Epithelial cell of esophagus (primary cell): ENCODE measurements around the gene HIPK2.

Experiments
- DNase-seq: peaks from one replicate; pipeline ENCODE4 v3.0.0; 2010; ENCODE audit warnings: low read depth
- H3K4me3 ChIP-seq: 2 replicates; pipeline ENCODE4 v1.5.1; 2011; ENCODE audit warnings: mild to moderate bottlenecking, low read length, control low read depth
- CTCF ChIP-seq: IDR thresholded peaks from 2 replicates; pipeline ENCODE4 v1.5.1; 2011; ENCODE audit warnings: low read depth, mild to moderate bottlenecking, low read length, control low read depth, inconsistent platforms; ENCODE audit not compliant: insufficient read depth; ENCODE audit errors: missing control alignments

The HIPK2 gene

GRCh38 chr7:139693651-139694388 is 84.0 kb downstream of the HIPK2 start:
- no peak for DNase-seq
- TF ChIP-seq CTCF = no peak
- H3K4me3 ChIP-seq = no peak overlapping the region

DNA sequence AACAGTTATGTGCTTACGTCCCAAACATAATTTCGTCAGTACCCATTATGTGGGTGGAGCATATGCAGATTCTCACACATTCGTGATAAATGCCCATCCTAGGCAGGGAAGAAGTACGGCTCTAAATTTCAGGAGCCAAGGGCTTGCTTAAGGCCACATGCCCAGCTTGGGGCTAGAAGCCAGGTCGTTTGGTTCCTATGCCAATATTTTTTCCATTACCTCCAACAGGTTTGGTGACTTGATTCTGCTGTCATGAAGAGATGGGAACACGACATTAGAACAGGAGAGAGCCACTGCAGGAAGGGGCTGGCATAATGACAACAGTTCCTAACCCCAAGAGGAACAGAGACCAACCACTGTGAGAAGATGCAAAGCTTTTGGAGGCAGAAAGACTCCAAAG is 85.1 kb downstream of the HIPK2 start:
- no peak overlapping the region for H3K4me3 ChIP-seq
- no peak for TF ChIP-seq CTCF
- DNase-seq = no peak

- no peak for TF ChIP-seq CTCF
- H3K4me3 ChIP-seq = no peak overlapping the region
- no peak for DNase-seq
These were observed 86.5 kb downstream of the HIPK2 start for GRCh38 chr7:139691253-139691781.

GRCh38 chr7:139687980-139688632 is 89.7 kb downstream of the HIPK2 start:
- peak; percentile 67 for DNase-seq
- TF ChIP-seq CTCF = no peak

GRCh38 chr7:139687211-139687954 is 90.4 kb downstream of the HIPK2 start:
- no peak for DNase-seq
- no peak for TF ChIP-seq CTCF
- no peak overlapping the region for H3K4me3 ChIP-seq

More at GRCh38 chr7:139687980-139688632, 89.7 kb downstream of the HIPK2 start:
- H3K4me3 ChIP-seq = no peak overlapping the region

- TF ChIP-seq CTCF = no peak
- no peak overlapping the region for H3K4me3 ChIP-seq
- DNase-seq = peak; percentile 19
These were observed 94.5 kb downstream of the HIPK2 start for GRCh38 chr7:139683137-139683921.
